Esophagus squamous epithelium (tissue), 4 donors: Measurements from ENCODE around the gene IL26.

Source experiments
- POLR2A ChIP-seq, 4 donors: fragments of 450-650 bp; IDR thresholded peaks; one replicate each; pipeline ENCODE4 v1.6.1; 2017; ENCODE audit warnings: antibody characterized with exemption in 4 of 4, mild to moderate bottlenecking in 4 of 4, moderate library complexity in 3 of 4
- TF ChIP-seq, protein P1 (sequence below), 6 experiments: fragments of 450-650 bp in 4 of 6; fragments of 200-600 bp in 2 of 6; sonication (generic) in 2 of 6; IDR thresholded peaks; one replicate each; pipeline ENCODE4 v1.5.1; 2016 to 2019; ENCODE audit warnings: antibody characterized with exemption in 6 of 6, mild to moderate bottlenecking in 4 of 6, moderate library complexity in 4 of 6

DNA sequence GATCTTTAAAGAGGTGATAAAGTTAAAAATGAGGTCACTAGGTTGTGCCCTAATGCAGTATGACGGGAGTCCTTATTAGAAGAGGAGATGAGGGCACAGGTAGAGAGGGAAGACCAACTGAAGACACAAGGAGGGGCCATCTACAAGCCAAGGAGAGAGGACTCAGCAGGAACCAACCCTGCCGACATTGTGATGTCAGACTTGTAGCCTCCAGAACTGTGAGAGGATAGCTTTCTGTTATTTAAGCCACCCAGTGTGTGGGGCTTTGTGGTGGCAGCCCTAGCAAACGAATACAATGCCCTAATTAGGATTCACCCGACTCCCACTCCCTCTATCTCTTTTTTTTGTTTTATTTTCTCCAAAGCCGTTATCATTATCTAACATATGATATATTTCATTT lies 7.9 kb upstream of the IL26 start:
- TF ChIP-seq, protein P1, sequence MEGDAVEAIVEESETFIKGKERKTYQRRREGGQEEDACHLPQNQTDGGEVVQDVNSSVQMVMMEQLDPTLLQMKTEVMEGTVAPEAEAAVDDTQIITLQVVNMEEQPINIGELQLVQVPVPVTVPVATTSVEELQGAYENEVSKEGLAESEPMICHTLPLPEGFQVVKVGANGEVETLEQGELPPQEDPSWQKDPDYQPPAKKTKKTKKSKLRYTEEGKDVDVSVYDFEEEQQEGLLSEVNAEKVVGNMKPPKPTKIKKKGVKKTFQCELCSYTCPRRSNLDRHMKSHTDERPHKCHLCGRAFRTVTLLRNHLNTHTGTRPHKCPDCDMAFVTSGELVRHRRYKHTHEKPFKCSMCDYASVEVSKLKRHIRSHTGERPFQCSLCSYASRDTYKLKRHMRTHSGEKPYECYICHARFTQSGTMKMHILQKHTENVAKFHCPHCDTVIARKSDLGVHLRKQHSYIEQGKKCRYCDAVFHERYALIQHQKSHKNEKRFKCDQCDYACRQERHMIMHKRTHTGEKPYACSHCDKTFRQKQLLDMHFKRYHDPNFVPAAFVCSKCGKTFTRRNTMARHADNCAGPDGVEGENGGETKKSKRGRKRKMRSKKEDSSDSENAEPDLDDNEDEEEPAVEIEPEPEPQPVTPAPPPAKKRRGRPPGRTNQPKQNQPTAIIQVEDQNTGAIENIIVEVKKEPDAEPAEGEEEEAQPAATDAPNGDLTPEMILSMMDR (IDR thresholded peaks at IDR 0.05) = no peak
- TF ChIP-seq POLR2A (IDR thresholded peaks at IDR 0.05) = no peak
